Activated CD8-positive, alpha-beta T cell treated with anti-CD3 and anti-CD28 coated beads, Interleukin-2, amount 10 ng/mL, durations not matched to agents 7 days and 5 days (primary cell): ENCODE measurements around the gene OXSR1. TPM values are rescaled to one million over a fixed set of nuclear protein-coding genes. Genes with fewer than 3 reads are reported as not detected.
"Not testable (repeated sequence)": the region's sequence is repeated elsewhere in the genome, so short reads cannot be mapped to it uniquely, and the experiment has no call there.

Source experiments
- ATAC-seq: fragments of 150-1000 bp; cut with Tn5 transposase; one replicate; pipeline ENCODE4 v1.10.0; 2021; ENCODE audit warnings: moderate library complexity
- CTCF ChIA-PET: fragments of 350-600 bp; sonication (Branson Sonifier 250); formaldehyde crosslinking; loops from one replicate; lab custom pipeline; 2021; ENCODE audit warnings: antibody characterized with exemption; lab: Charles Lee
- POLR2A ChIA-PET: fragments of 350-600 bp; sonication (Branson Sonifier 250); formaldehyde crosslinking; loops from one replicate; lab custom pipeline; 2021; ENCODE audit warnings: antibody characterized with exemption; lab: Charles Lee
- DNase-seq: peaks from one replicate; pipeline ENCODE4 v3.0.0-alpha.2; 2020
- H3K27ac Mint-ChIP-seq: one replicate; pipeline ENCODE4 v1.8.0; 2021; ENCODE audit warnings: mild to moderate bottlenecking, mixed read lengths
- H3K27me3 Mint-ChIP-seq: one replicate; pipeline ENCODE4 v1.8.0; 2021; ENCODE audit warnings: low read depth, mixed read lengths
- H3K36me3 Mint-ChIP-seq: one replicate; pipeline ENCODE4 v1.8.0; 2021; ENCODE audit warnings: low read depth, mixed read lengths
- H3K4me1 Mint-ChIP-seq: one replicate; pipeline ENCODE4 v1.8.0; 2021; ENCODE audit warnings: low read depth, mixed read lengths
- H3K4me3 Mint-ChIP-seq: one replicate; pipeline ENCODE4 v1.8.0; 2021; ENCODE audit warnings: mild to moderate bottlenecking, mixed read lengths
- H3K9me3 Mint-ChIP-seq: one replicate; pipeline ENCODE4 v1.8.0; 2022; ENCODE audit warnings: mixed read lengths; ENCODE audit not compliant: insufficient read depth
- total RNA-seq, 2 experiments: library from RNA; stranded (reverse); gene quantifications; one replicate each; pipeline ENCODE4 v1.2.3, GENCODE V29; 2021

OXSR1 gene
- total RNA-seq, 2 experiments from 2014 or later, result 56.9 to 60.3 TPM

DNA sequence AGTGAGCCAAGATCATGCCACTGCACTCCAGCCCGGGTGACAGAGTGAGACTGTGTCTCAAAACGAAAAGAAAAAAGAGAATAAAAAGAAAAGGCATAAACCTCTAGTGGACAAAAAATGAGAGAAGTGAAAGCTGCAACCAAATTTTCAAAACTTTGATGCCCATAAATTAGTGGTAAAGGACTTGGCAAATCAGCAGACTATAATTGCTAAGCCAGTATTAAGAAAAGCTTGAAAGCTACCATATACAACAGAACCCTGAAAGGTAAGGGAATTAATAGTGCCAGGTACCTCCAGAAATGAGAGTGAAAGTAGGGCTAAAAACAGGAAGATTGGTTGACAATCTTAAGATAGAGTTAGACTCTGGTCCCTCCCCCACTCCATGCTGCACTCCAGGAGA is 67.4 kb downstream of the OXSR1 start:
- H3K4me3 Mint-ChIP-seq, result no peak overlapping the region
- no peaks in the 10 kb centered on the region for H3K4me1 Mint-ChIP-seq
- DNase-seq (no peak), ATAC-seq (no peak)
- H3K36me3 Mint-ChIP-seq, result peaks cover 67% of the 10 kb centered on the region
- no peak overlapping the region for H3K27ac Mint-ChIP-seq
- CTCF ChIA-PET, result interaction anchor here (1.1 kb wide), 1 partner anchor 23 kb away, joined by 3 read pairs; no protein-coding TSS in a partner anchor
- peaks cover 2% of the 10 kb centered on the region for H3K9me3 Mint-ChIP-seq
- POLR2A ChIA-PET, result no interaction called here
- no peaks in the 10 kb centered on the region for H3K27me3 Mint-ChIP-seq

DNA sequence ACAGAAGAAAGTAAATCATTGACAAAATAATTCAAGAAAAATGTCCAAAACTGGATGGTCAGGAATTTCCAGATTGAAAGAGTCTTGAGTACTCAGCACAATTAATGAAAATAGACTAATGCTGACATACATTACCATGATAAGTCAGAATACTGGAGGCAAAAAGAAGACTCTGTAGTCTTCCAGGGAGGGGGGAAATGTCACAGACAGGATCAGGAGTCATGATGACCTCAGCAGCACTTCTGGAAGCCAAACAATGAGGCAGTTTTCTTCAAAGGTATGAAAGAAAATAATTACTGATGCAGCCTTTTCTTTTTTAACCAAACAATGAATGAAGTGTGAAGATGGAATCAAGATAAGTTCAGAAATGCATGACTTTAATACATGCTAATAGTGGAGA is 70.1 kb downstream of the OXSR1 start:
- ChIA-PET POLR2A (no interaction called here), CTCF (no interaction called here)
- Mint-ChIP-seq H3K9me3 (peaks cover 15% of the 10 kb centered on the region), H3K27me3 (no peaks in the 10 kb centered on the region), H3K4me1 (no peaks in the 10 kb centered on the region), H3K36me3 (peaks cover 72% of the 10 kb centered on the region), H3K27ac (no peak overlapping the region), H3K4me3 (no peak overlapping the region)
- ATAC-seq, result no peak
- no peak for DNase-seq

DNA sequence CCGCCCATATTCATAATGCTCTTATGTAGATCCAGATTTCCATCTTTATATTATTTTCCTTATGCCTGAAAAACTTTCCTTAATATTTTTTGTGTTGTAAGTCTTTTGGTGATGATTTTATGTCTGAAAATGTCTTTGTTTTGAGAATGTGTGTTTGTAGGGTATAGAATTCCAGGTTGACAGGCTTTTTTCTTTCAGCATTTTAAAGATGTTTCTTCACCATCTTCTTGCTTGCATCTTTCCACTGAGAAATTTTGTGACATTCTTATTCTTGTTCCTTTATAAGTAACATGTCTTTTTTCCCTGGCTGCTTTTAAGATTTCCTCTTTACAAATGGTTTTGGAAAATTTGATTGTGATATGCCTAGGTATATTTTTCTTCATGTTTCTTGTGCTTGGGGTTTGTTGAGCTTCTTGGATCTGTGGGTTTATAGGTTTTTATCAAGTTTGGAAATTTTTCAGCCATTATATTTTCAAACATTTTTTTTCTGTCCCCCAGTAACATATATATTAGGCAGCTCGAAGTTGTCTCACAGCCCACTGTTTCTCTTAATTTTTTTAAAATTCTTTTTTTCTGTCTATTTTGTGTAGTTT is 73.2 kb downstream of the OXSR1 start:
- ATAC-seq (no peak), DNase-seq (no peak)
- Mint-ChIP-seq H3K36me3 (peaks cover 67% of the 10 kb centered on the region), H3K27me3 (no peaks in the 10 kb centered on the region), H3K9me3 (peaks cover 15% of the 10 kb centered on the region), H3K4me3 (no peak overlapping the region), H3K4me1 (peaks cover 3% of the 10 kb centered on the region), H3K27ac (no peak overlapping the region)
- POLR2A ChIA-PET, result no interaction called here
- CTCF ChIA-PET, result interaction anchor here (1.4 kb wide), 1 partner anchor 108 kb away, joined by 4 read pairs; the partner anchor contains the start of gene XYLB

DNA sequence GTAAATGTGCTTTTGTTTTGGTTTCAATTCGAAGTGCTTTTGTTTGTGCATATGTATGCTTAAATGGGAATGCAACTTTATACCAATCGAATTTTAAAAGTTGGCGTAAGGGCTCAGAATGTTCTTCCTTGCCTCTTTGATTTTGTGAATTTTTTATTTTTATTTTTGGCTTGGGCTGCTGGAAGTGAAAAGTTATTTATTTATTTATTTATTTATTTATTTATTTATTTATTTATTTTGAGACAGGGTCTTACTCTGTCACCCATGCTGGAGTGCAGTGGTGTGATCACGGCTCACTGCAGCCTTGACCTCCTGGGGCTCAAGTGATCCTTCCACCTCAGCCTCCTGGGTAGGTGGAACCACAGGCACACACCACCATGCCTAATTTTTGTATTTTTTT is 77.5 kb downstream of the OXSR1 start:
- H3K27ac Mint-ChIP-seq, POLR2A ChIA-PET, H3K27me3 Mint-ChIP-seq, CTCF ChIA-PET, DNase-seq, ATAC-seq, H3K4me3 Mint-ChIP-seq, H3K4me1 Mint-ChIP-seq: not testable (repeated sequence)
- H3K36me3 Mint-ChIP-seq, result peaks cover 51% of the 10 kb centered on the region
- peaks cover 12% of the 10 kb centered on the region for H3K9me3 Mint-ChIP-seq

DNA sequence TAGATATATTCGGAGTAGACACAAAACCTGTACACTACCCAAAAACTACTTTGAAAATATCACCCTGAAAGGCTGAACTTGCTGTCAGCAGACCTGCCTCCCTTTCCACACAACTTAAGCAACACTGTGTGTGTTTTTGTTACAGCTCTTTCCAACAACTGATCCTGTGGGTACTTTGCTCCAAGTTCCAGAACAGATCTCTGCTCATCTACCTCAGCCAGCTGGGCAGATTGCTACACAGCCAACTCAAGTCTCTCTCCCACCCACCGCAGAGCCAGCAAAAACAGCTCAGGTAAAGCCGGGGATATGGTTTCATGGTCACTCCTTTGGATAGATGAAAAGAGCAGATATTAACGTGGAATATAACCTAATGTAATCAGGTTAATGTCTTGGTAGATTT is 80.6 kb downstream of the OXSR1 start:
- ChIA-PET CTCF (interaction anchor here (1.1 to 1.2 kb wide), 2 partner anchors 12 to 129 kb away, joined by 4 to 5 read pairs; no protein-coding TSS in a partner anchor), POLR2A (no interaction called here)
- peaks cover 8% of the 10 kb centered on the region for H3K4me1 Mint-ChIP-seq
- DNase-seq (no peak), ATAC-seq (no peak)
- no peaks in the 10 kb centered on the region for H3K27me3 Mint-ChIP-seq
- H3K36me3 Mint-ChIP-seq, result peaks cover 39% of the 10 kb centered on the region
- no peak overlapping the region for H3K4me3 Mint-ChIP-seq
- H3K27ac Mint-ChIP-seq, result no peak overlapping the region
- no peaks in the 10 kb centered on the region for H3K9me3 Mint-ChIP-seq

DNA sequence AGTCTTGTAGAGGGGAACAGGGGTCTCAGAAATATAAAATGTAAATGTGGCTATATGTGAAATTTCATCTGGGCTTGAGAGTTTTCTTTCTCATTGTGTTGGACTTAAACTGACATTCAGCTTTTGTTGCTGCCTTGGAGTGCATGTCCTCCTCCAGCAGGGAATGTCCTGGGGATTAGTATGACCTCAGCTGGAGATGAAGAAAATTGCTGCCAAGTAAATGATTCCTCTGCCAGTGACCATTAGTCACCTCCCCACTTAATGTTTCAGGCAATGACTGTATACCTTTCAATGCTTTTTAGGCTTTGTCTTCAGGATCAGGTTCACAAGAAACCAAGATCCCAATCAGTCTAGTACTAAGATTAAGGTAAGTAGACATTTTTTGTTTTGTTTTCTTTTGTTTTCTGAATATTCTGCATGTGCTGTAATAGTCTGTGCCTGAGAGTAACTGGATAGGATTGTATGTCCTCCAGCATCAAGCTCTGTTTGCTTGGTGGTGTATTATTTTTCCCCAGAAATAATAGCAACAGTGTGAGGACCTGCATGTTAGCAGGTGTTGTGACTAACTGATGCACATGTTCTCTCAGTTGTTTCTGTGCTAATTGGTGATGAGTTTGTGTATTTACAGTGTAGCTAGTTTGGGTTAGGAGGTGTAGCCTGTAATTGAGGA is 82.2 kb downstream of the OXSR1 start:
- no peak for ATAC-seq
- ChIA-PET POLR2A (no interaction called here), CTCF (interaction anchor here (0.7 to 1.2 kb wide), 5 partner anchors 24 to 233 kb away, joined by 3 to 4 read pairs (median 3); no protein-coding TSS in a partner anchor)
- H3K4me1 Mint-ChIP-seq, result peaks cover 7% of the 10 kb centered on the region
- H3K9me3 Mint-ChIP-seq, result no peaks in the 10 kb centered on the region
- no peak overlapping the region for H3K4me3 Mint-ChIP-seq
- H3K36me3 Mint-ChIP-seq, result peaks cover 50% of the 10 kb centered on the region
- H3K27me3 Mint-ChIP-seq, result no peaks in the 10 kb centered on the region
- DNase-seq, result no peak
- no peak overlapping the region for H3K27ac Mint-ChIP-seq

DNA sequence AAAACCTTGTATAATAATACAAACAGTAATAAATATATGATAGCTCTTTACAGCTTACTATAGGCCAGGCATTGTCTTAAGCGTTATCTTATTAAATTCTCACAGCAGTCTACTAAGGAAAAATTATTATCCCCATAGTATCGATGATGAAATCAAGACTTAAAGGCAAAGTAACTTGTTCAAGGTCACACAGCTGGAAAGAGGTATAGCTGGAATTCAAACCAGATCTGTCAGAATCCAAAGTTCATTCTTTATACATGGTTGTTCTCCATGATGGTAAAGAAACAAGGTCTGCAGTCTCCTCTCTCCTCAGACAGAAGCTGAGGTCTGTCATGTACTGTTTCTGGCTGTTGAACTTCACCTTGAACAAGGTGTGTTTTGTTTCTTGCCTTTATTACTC is 84.9 kb downstream of the OXSR1 start:
- CTCF ChIA-PET, result no interaction called here
- Mint-ChIP-seq H3K4me3 (no peak overlapping the region), H3K27me3 (no peaks in the 10 kb centered on the region), H3K9me3 (no peaks in the 10 kb centered on the region), H3K36me3 (peaks cover 67% of the 10 kb centered on the region), H3K4me1 (peaks cover 13% of the 10 kb centered on the region), H3K27ac (no peak overlapping the region)
- POLR2A ChIA-PET, result no interaction called here
- no peak for ATAC-seq
- no peak for DNase-seq

DNA sequence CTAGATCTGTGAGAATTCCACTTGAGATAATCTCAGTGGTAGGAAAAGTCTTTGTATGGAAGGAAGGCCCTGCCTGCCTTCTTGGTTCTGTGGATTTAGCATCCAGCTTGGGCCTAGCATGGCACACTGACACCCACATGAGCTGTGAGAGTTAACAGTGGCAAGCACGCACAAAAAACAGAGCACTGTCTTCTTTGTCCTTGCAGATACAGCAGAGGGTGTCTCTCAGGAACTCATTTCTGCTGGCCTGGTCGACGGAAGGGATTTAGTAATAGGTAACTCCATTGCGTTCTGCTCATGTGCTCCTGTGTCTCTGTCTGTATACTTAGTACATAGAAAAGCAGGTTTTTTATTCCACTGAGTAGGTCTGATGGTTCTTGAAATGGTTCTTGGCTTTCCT is 85.9 kb downstream of the OXSR1 start:
- POLR2A ChIA-PET, result no interaction called here
- Mint-ChIP-seq H3K4me3 (no peak overlapping the region), H3K36me3 (peaks cover 72% of the 10 kb centered on the region), H3K9me3 (no peaks in the 10 kb centered on the region), H3K27me3 (no peaks in the 10 kb centered on the region), H3K27ac (no peak overlapping the region), H3K4me1 (peaks cover 13% of the 10 kb centered on the region)
- CTCF ChIA-PET, result no interaction called here
- DNase-seq, result no peak
- no peak for ATAC-seq

DNA sequence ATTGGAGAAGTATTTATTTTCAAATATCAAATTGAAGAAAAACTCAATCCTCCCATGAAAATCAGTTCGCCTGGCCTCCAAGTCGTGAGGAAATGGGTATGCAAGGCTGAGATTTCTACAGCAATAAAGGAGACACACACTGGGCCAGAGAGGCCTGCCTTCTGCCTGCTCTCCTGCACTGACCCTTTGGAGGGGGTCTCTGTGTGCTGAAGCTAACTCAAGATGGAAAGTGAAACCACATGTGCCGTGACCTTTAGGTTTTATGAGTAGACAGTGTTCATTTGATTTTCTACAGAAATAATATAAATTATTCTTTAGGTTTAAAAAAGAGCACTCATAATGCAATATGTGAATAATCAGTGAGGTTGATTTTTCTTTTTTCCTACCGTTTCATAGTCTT is 88.4 kb downstream of the OXSR1 start:
- DNase-seq (no peak), ATAC-seq (no peak)
- Mint-ChIP-seq H3K4me1 (peaks cover 15% of the 10 kb centered on the region), H3K36me3 (peaks cover 65% of the 10 kb centered on the region), H3K27ac (no peak overlapping the region), H3K27me3 (no peaks in the 10 kb centered on the region), H3K4me3 (no peak overlapping the region), H3K9me3 (no peaks in the 10 kb centered on the region)
- POLR2A ChIA-PET, result no interaction called here
- CTCF ChIA-PET, result no interaction called here

DNA sequence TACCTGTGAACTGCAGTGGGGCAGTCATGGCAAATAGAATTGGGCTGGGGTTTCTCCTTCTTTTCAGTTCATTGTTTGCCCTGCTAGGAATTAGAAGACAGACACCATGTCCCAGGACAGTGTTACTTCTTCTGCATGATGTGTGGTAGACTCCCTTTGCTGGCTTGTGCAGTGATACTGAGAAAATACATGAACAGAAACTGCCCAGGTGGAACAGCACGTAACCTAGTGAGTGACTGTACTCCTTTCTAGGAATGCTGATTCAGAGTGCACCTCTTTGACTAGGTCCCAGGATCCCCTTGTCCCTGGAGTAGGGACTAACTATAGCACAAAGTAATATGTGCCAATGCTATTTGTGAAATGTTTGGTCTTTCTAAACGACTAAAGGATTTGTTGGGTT is 89.5 kb downstream of the OXSR1 start:
- no peaks in the 10 kb centered on the region for H3K9me3 Mint-ChIP-seq
- no peak for DNase-seq
- no peaks in the 10 kb centered on the region for H3K27me3 Mint-ChIP-seq
- CTCF ChIA-PET, result no interaction called here
- POLR2A ChIA-PET, result no interaction called here
- H3K36me3 Mint-ChIP-seq, result peaks cover 62% of the 10 kb centered on the region
- no peak for ATAC-seq
- H3K27ac Mint-ChIP-seq, result no peak overlapping the region
- peaks cover 20% of the 10 kb centered on the region for H3K4me1 Mint-ChIP-seq
- H3K4me3 Mint-ChIP-seq, result no peak overlapping the region

DNA sequence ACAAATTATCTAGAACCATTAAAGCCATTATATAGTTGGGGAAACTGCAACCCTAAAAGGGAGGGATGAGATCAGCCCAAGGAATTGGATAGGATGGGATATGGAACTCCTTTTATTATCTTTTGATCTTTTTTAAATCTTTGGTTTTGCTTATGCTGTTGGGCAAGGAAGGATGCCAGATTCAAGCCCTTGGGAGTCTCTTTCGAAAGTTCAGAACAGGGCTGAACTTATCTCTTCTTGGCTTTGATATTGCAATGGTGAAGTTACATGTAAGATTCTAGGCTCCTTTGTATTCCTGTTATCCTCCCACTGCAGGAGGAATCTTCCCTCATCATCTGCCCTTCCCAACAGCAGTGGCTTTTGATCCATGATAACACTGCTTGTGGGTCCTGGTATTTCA is 90.3 kb downstream of the OXSR1 start:
- Mint-ChIP-seq H3K27ac (no peak overlapping the region), H3K27me3 (no peaks in the 10 kb centered on the region), H3K36me3 (peaks cover 63% of the 10 kb centered on the region), H3K4me3 (no peak overlapping the region), H3K9me3 (no peaks in the 10 kb centered on the region), H3K4me1 (peaks cover 28% of the 10 kb centered on the region)
- CTCF ChIA-PET, result no interaction called here
- DNase-seq (no peak), ATAC-seq (no peak)
- POLR2A ChIA-PET, result no interaction called here

DNA sequence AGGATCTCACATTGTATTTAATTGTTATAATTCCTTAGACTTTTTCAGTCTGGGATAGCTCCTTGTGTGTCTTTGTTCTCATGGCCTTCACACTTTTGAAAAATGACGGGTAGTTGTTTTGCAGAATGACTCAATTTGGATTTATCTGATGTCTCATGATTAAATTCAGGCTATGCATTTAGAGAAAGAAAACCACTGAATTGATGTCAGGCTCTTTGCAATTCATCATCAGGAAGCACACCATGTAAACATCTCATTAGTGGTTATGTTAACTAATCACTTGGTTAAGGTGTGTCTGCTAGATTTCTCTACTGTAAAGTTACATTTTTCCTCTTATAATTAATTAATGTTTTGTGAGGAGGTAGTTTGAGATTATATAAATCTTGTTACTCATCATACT is 92.2 kb downstream of the OXSR1 start:
- ChIA-PET POLR2A (no interaction called here), CTCF (no interaction called here)
- Mint-ChIP-seq H3K4me3 (no peak overlapping the region), H3K9me3 (no peaks in the 10 kb centered on the region), H3K4me1 (peaks cover 29% of the 10 kb centered on the region), H3K27me3 (no peaks in the 10 kb centered on the region), H3K27ac (no peak overlapping the region), H3K36me3 (peaks cover 51% of the 10 kb centered on the region)
- no peak for ATAC-seq
- no peak for DNase-seq
